Inferior parietal cortex (tissue), 1 donor: ENCODE measurements around the gene BORCS8.
"Not testable (repeated sequence)": the region's sequence is repeated elsewhere in the genome, so short reads cannot be mapped to it uniquely, and the experiment has no call there.

ENCODE experiments used
- DNase-seq: peaks from one replicate; pipeline ENCODE4 v3.0.0-alpha.2; 2016; ENCODE audit errors: extremely low spot score

The BORCS8 gene

GRCh38 chr19:19148504-19148903 lies 43.4 kb downstream of the BORCS8 start:
- DNase-seq, result not testable (repeated sequence)

GRCh38 chr19:19147344-19147743 lies 44.6 kb downstream of the BORCS8 start:
- DNase-seq, result no peak

GRCh38 chr19:19146865-19147264 lies 45.1 kb downstream of the BORCS8 start:
- no peak for DNase-seq

- peak; percentile 70 for DNase-seq
Observed at GRCh38 chr19:19145684-19146608, 46.0 kb downstream of the BORCS8 start.

- DNase-seq, result no peak
Observed at GRCh38 chr19:19145281-19145680, 46.7 kb downstream of the BORCS8 start.

- no peak for DNase-seq
Observed at GRCh38 chr19:19142347-19142746, 49.6 kb downstream of the BORCS8 start.

GRCh38 chr19:19140476-19140875 lies 51.5 kb downstream of the BORCS8 start:
- no peak for DNase-seq

- no peak for DNase-seq
Observed at GRCh38 chr19:19139876-19140229, 52.1 kb downstream of the BORCS8 start.

GRCh38 chr19:19138109-19138981 lies 53.6 kb downstream of the BORCS8 start, which contains the start of gene TMEM161A:
Gene TMEM161A, minus strand, starts transcription at chr19:19138478. Its CDS starts 50 bp downstream, at chr19:19138428.
- DNase-seq, result peak; percentile 99

- DNase-seq, result no peak
Observed at GRCh38 chr19:19137556-19138108, 54.3 kb downstream of the BORCS8 start.

- not testable (repeated sequence) for DNase-seq
Observed at GRCh38 chr19:19135713-19136112, 56.2 kb downstream of the BORCS8 start.

- DNase-seq, result no peak
Observed at GRCh38 chr19:19134687-19135158, 57.2 kb downstream of the BORCS8 start.

- DNase-seq, result no peak
Observed at GRCh38 chr19:19133985-19134384, 58.0 kb downstream of the BORCS8 start.

GRCh38 chr19:19132912-19133311 lies 59.0 kb downstream of the BORCS8 start:
- DNase-seq, result no peak

GRCh38 chr19:19131989-19132388 lies 60.0 kb downstream of the BORCS8 start:
- DNase-seq, result no peak
